Mammary epithelial cell (primary cell): ENCODE measurements around the gene RNF168.
A peak's percentile ranks its signal among the peaks of the same experiment; 100 is the strongest.
"Not testable (repeated sequence)": the region's sequence is repeated elsewhere in the genome, so short reads cannot be mapped to it uniquely, and the experiment has no call there.

Experiments used
- CTCF ChIP-seq, 2 donors: IDR thresholded peaks in 1 of 2; conservative IDR thresholded peaks in 1 of 2; 2 replicates each; pipeline ENCODE4 v1.5.1; 2011 to 2012; ENCODE audit warnings: inconsistent platforms in 2 of 2, low read length in 2 of 2, mild to moderate bottlenecking in 2 of 2, control low read depth in 1 of 2, low read depth in 1 of 2; ENCODE audit not compliant: insufficient read depth in 1 of 2; ENCODE audit errors: extremely low read depth in 1 of 2
- EZH2 ChIP-seq: IDR thresholded peaks from 2 replicates; pipeline ENCODE4 v1.6.1; 2012; ENCODE audit warnings: low read length, inconsistent platforms, borderline replicate concordance

- TF ChIP-seq CTCF (conservative IDR thresholded peaks at IDR 0.05 in 1 of 2, IDR thresholded peaks at IDR 0.05 in 1 of 2; ENCODE audit: extremely low read depth in 1 of 2, insufficient read depth in 1 of 2, low read depth in 1 of 2, low read length in 2 of 2): peak in 1 of 2 donors; percentile 10
- TF ChIP-seq EZH2: not testable (repeated sequence)
Observed at GRCh38 chr3:196445391-196445790, 58.2 kb downstream of the RNF168 start.
